ENCODE results near the gene XPO4. TPM values are rescaled to one million over a fixed set of nuclear protein-coding genes. Genes with fewer than 3 reads are reported as not detected.

The XPO4 gene
- total RNA-seq, 1 experiment from 2014 or later = 34.1 TPM

DNA sequence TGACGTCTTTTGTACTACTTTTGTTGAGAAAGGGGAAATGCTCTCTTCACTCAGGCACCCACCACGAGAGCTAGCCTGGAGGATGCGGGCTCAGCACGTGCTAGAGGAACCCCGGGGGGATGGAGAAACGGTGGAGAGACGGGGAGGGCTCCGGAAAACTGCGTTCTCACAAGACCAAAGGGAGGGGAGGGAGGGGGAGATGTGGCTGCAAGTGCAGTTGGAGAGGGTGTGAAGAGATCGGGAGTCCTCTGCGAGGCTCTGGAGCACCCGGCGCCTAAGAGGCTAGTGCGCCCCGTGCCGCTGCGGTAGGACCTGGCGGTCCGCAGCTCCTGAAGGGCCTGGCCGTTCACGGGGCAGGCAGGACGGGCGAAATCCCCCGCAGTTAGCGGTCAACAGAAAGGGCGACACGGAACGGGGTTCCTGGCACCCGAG, 43.4 kb upstream of the XPO4 start:
- Mint-ChIP-seq H3K4me1 (peaks cover 4 to 9% of the 10 kb centered on the region in 2 experiments), H3K27me3 (ENCODE audit: low read depth) (peaks cover 49% of the 10 kb centered on the region), H3K27ac (no peak overlapping the region), H3K4me3 (peak overlapping the region; percentile 43 to 69), H3K36me3 (ENCODE audit: insufficient read depth in 1 of 3, low read depth in 3 of 3) (peaks cover 0 to 3% (median 0%) of the 10 kb centered on the region in 3 experiments; a peak in 1 of 7 replicates), H3K9me3 (peaks cover 0 to 3% of the 10 kb centered on the region in 2 experiments; a peak in 3 of 5 replicates)
- Histone ChIP-seq H3K9me3 (ENCODE audit: control insufficient read depth, low read depth, low read length) (no peaks in the 10 kb centered on the region), H3T11ph (ENCODE audit: low read length) (no peak overlapping the region), H3K18ac (ENCODE audit: insufficient read length, low read depth, low read length) (no peak overlapping the region), H3K23ac (ENCODE audit: insufficient read length, low read depth, low read length) (no peak overlapping the region), H3K23me2 (ENCODE audit: insufficient read length, low read depth, low read length, poor library complexity, severe bottlenecking) (peaks cover 5% of the 10 kb centered on the region), H4K5ac (ENCODE audit: insufficient read length, low read depth, low read length) (no peak overlapping the region), H2BK15ac (ENCODE audit: low read depth, low read length) (no peak overlapping the region), H3K79me1 (ENCODE audit: insufficient read depth, low read depth, low read length, poor library complexity, severe bottlenecking) (no peaks in the 10 kb centered on the region), H2BK120ac (ENCODE audit: low read depth, low read length, poor library complexity, severe bottlenecking) (no peak overlapping the region), H3K27me3 (ENCODE audit: insufficient read depth, low read length) (peaks cover 4% of the 10 kb centered on the region; the same call in 1 of the 2 replicates), H4K8ac (replicated peaks; ENCODE audit: insufficient read length, low read depth, low read length) (no peak overlapping the region), H3K9ac (ENCODE audit: extremely low read depth, insufficient read length, low read length) (no peak overlapping the region), H3K56ac (ENCODE audit: insufficient read length, low read depth, low read length) (no peak overlapping the region), H2BK5ac (ENCODE audit: insufficient read length, low read length) (no peak overlapping the region), H4K20me1 (ENCODE audit: control insufficient read depth, insufficient read depth, insufficient read length) (no peaks in the 10 kb centered on the region), H3K27ac (ENCODE audit: insufficient read length, low read depth, low read length) (no peak overlapping the region), H2BK20ac (ENCODE audit: low read depth, low read length, poor library complexity, severe bottlenecking) (no peak overlapping the region), H2AK5ac (ENCODE audit: insufficient read length, low read length) (no peak overlapping the region), H3K4me1 (ENCODE audit: insufficient read depth, low read length) (no peaks in the 10 kb centered on the region), H3K4me2 (ENCODE audit: insufficient read depth, insufficient read length, low read length) (peak overlapping the region; percentile 35), H3K14ac (ENCODE audit: insufficient read depth, low read length) (no peak overlapping the region), H2BK12ac (ENCODE audit: insufficient read length, low read depth, low read length) (no peak overlapping the region), H3K79me2 (ENCODE audit: insufficient read depth, low read length) (no peaks in the 10 kb centered on the region), H4K91ac (ENCODE audit: insufficient read length, low read depth, low read length) (no peak overlapping the region), H2AFZ (ENCODE audit: low read length) (no peak overlapping the region), H3K4ac (ENCODE audit: low read depth, low read length) (no peak overlapping the region)
- no CpG with 5 or more reads among the region's 29 CpGs for WGBS (ENCODE audit: extremely low coverage, insufficient read length, low lambda C conversion rate)
- TF ChIP-seq, protein P1, sequence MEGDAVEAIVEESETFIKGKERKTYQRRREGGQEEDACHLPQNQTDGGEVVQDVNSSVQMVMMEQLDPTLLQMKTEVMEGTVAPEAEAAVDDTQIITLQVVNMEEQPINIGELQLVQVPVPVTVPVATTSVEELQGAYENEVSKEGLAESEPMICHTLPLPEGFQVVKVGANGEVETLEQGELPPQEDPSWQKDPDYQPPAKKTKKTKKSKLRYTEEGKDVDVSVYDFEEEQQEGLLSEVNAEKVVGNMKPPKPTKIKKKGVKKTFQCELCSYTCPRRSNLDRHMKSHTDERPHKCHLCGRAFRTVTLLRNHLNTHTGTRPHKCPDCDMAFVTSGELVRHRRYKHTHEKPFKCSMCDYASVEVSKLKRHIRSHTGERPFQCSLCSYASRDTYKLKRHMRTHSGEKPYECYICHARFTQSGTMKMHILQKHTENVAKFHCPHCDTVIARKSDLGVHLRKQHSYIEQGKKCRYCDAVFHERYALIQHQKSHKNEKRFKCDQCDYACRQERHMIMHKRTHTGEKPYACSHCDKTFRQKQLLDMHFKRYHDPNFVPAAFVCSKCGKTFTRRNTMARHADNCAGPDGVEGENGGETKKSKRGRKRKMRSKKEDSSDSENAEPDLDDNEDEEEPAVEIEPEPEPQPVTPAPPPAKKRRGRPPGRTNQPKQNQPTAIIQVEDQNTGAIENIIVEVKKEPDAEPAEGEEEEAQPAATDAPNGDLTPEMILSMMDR (conservative IDR thresholded peaks at IDR 0.05) = no peak
- DNase-seq = peak; percentile 52

Measured in H9 (cell line).